A549 (cell line): ENCODE measurements around the gene BPIFB2. TPM values are rescaled to one million over a fixed set of nuclear protein-coding genes. Genes with fewer than 3 reads are reported as not detected.

Experiments
- ATAC-seq, 2 experiments: fragments of 200-7000 bp in 1 of 2; fragments of >200 bp in 1 of 2; cut with Nextera tagmentation in 1 of 2; cut with Tn5 transposase in 1 of 2; 3 replicates each; pipeline versions ENCODE4 v1.8.0 to v1.9.1; 2018 to 2020; ENCODE audit warnings: mild to moderate bottlenecking in 1 of 2, moderate library complexity in 1 of 2
- CTCF ChIA-PET: fragments of 300-600 bp; sonication (Branson Sonifier 250); formaldehyde crosslinking; extraction: SDS; loops from one replicate; lab custom pipeline; 2021; ENCODE audit warnings: antibody characterized with exemption, inconsistent platforms; lab: Yijun Ruan, JAX
- POLR2A ChIA-PET: fragments of 350-600 bp; formaldehyde crosslinking; extraction: SDS; loops from one replicate; lab custom pipeline; 2021; ENCODE audit warnings: antibody characterized with exemption, inconsistent platforms; lab: Yijun Ruan, JAX
- DNase-seq, 2 experiments: peaks; one replicate each; pipeline versions ENCODE4 v3.0.0 to v3.0.0-alpha.2; 2011 to 2016; ENCODE audit warnings: low read depth in 1 of 2, low spot score in 1 of 2
- FAIRE-seq: peaks from 2 replicates; lab custom pipeline; 2011; peaks lifted over from hg19 to GRCh38; lab: Jason Lieb, UNC
- H3K27ac ChIP-seq, 2 experiments: fragments of >200 bp; sonication (Bioruptor Twin); formaldehyde crosslinking; 3 replicates each; pipeline ENCODE4 v1.5.1; 2016 to 2017
- H3K4me1 ChIP-seq: fragments of >200 bp; sonication (Bioruptor Twin); formaldehyde crosslinking; 3 replicates; pipeline ENCODE4 v1.6.1; 2016
- H3K4me2 ChIP-seq: fragments of >200 bp; sonication (Bioruptor Twin); formaldehyde crosslinking; 3 replicates; pipeline ENCODE4 v1.6.1; 2016
- H3K4me3 ChIP-seq: fragments of >200 bp; sonication (Bioruptor Twin); formaldehyde crosslinking; 3 replicates; pipeline ENCODE4 v1.5.1; 2016
- H3K9me3 ChIP-seq: fragments of >200 bp; sonication (Bioruptor Twin); formaldehyde crosslinking; 3 replicates; pipeline ENCODE4 v1.6.1; 2016
- BHLHE40 ChIP-seq: IDR thresholded peaks from 2 replicates; pipeline ENCODE4 v1.6.1; 2012; ENCODE audit warnings: low read depth, low read length, inconsistent platforms
- CBX8 ChIP-seq: fragments of 200-600 bp; sonication (generic); IDR thresholded peaks from 2 replicates; pipeline ENCODE4 v1.6.1; 2016
- CHD4 ChIP-seq: fragments of 200-600 bp; sonication (generic); IDR thresholded peaks from 2 replicates; pipeline ENCODE4 v1.6.1; 2016; ENCODE audit warnings: antibody characterized with exemption, mild to moderate bottlenecking, borderline replicate concordance
- EHMT2 ChIP-seq: fragments of 200-600 bp; sonication (generic); IDR thresholded peaks from 2 replicates; pipeline ENCODE4 v1.6.1; 2016; ENCODE audit warnings: antibody characterized with exemption, low read depth, mild to moderate bottlenecking, moderate library complexity
- EP300 ChIP-seq, 2 experiments: fragments of >200 bp; sonication (Bioruptor Twin); formaldehyde crosslinking; IDR thresholded peaks; 2 replicates in 1 of 2; 3 replicates in 1 of 2; pipeline ENCODE4 v1.6.1; 2016 to 2017
- FOSB ChIP-seq: fragments of 250-450 bp; sonication (Bioruptor Pico); IDR thresholded peaks from 2 replicates; pipeline ENCODE4 v1.5.0; 2020; ENCODE audit warnings: mild to moderate bottlenecking, moderate library complexity
- FOXS1 ChIP-seq: fragments of 250-450 bp; sonication (Bioruptor Pico); IDR thresholded peaks from 2 replicates; pipeline ENCODE4 v1.5.0; 2020; ENCODE audit warnings: mild to moderate bottlenecking, moderate library complexity
- HDAC2 ChIP-seq: fragments of 200-600 bp; sonication (generic); IDR thresholded peaks from 2 replicates; pipeline ENCODE4 v1.6.1; 2016
- HES2 ChIP-seq: fragments of >200 bp; sonication (Bioruptor Twin); formaldehyde crosslinking; IDR thresholded peaks from 2 replicates; pipeline ENCODE4 v1.6.1; 2016
- HOXA7 ChIP-seq: fragments of 250-450 bp; sonication (Bioruptor Pico); IDR thresholded peaks from 2 replicates; pipeline ENCODE4 v1.5.0; 2020; ENCODE audit warnings: mild to moderate bottlenecking, moderate library complexity
- HOXB13 ChIP-seq: fragments of 250-450 bp; sonication (Bioruptor Pico); IDR thresholded peaks from 2 replicates; pipeline ENCODE4 v1.5.0; 2020; ENCODE audit warnings: low read depth, mild to moderate bottlenecking, moderate library complexity
- HOXB5 ChIP-seq: fragments of 250-450 bp; sonication (Bioruptor Pico); IDR thresholded peaks from 2 replicates; pipeline ENCODE4 v1.5.0; 2020; ENCODE audit warnings: mild to moderate bottlenecking, moderate library complexity
- MAZ ChIP-seq: fragments of 150-350 bp; IDR thresholded peaks from 2 replicates; pipeline ENCODE4 v1.6.1; 2014; ENCODE audit warnings: antibody characterized with exemption, low read depth, low read length, borderline replicate concordance
- NPAS2 ChIP-seq: fragments of 250-450 bp; sonication (Bioruptor Pico); IDR thresholded peaks from 2 replicates; pipeline ENCODE4 v1.8.0; 2022; ENCODE audit warnings: mild to moderate bottlenecking, moderate library complexity, borderline replicate concordance
- NR3C1 ChIP-seq: fragments of >200 bp; sonication (Bioruptor Twin); formaldehyde crosslinking; IDR thresholded peaks from 3 replicates; pipeline ENCODE4 v1.6.1; 2017
- POLR2A ChIP-seq: IDR thresholded peaks from 2 replicates; pipeline ENCODE4 v1.6.1; 2012; ENCODE audit warnings: mild to moderate bottlenecking, low read length
- POLR2AphosphoS2 ChIP-seq: conservative IDR thresholded peaks from 2 replicates; pipeline ENCODE4 v1.6.1; 2012; ENCODE audit warnings: low read length, improper control_type of control experiment, inconsistent platforms
- RFX5 ChIP-seq: fragments of 450-650 bp; IDR thresholded peaks from 2 replicates; pipeline ENCODE4 v1.7.1; 2014; ENCODE audit warnings: antibody characterized with exemption, mild to moderate bottlenecking, moderate library complexity
- SMC3 ChIP-seq: fragments of >200 bp; sonication (Bioruptor Twin); formaldehyde crosslinking; IDR thresholded peaks from 3 replicates; pipeline ENCODE4 v1.6.1; 2018; ENCODE audit warnings: inconsistent platforms
- WGBS: methylation state at CpG from one replicate; pipeline ENCODE4 v1.1.6; 2017; ENCODE audit errors: missing lambda C conversion rate; 5-methylcytosine and 5-hydroxymethylcytosine counted together
- polyA plus RNA-seq, 4 experiments: library from polyadenylated mRNA; depleted of rRNA in 3 of 4; stranded (reverse); fragments of >200 nt; fragmentation: RNase III in 1 of 4; extraction: RNeasy Plus Mini Kit Qiagen cat#74134 plus additional on column Dnase treatment in 1 of 4; gene quantifications; 2 replicates in 3 of 4; 3 replicates in 1 of 4; pipeline ENCODE4 v1.2.3, GENCODE V29; 2011 to 2017
- TF ChIP-seq, protein P1 (sequence below): fragments of >200 bp; sonication (Bioruptor Twin); formaldehyde crosslinking; IDR thresholded peaks from 3 replicates; pipeline ENCODE4 v1.6.1; 2016
- TF ChIP-seq, protein P2 (sequence below): fragments of 150-350 bp; IDR thresholded peaks from 2 replicates; pipeline ENCODE4 v1.6.1; 2014; ENCODE audit warnings: low read depth, mild to moderate bottlenecking, low read length

BPIFB2 gene
- polyA plus RNA-seq, 2 of the 4 experiments (the other 2 are of a cell fraction), result not detected

GRCh38 chr20:32997431-32997830, 10.1 kb upstream of the BPIFB2 start:
- H3K9me3 ChIP-seq, result peaks cover 14% of the 10 kb centered on the region
- POLR2A ChIA-PET, result no interaction called here
- ATAC-seq, result no peak
- H3K27ac ChIP-seq, result no peak overlapping the region
- WGBS, result 0% methylated on average over 2 of the region's 2 CpGs
- no peaks in the 10 kb centered on the region for H3K4me1 ChIP-seq
- H3K4me3 ChIP-seq, result no peak overlapping the region
- no peak for FAIRE-seq
- H3K4me2 ChIP-seq, result no peak overlapping the region
- TF ChIP-seq HOXB5 (CRISPR knock-in tag), result no peak
- TF ChIP-seq, protein P1, sequence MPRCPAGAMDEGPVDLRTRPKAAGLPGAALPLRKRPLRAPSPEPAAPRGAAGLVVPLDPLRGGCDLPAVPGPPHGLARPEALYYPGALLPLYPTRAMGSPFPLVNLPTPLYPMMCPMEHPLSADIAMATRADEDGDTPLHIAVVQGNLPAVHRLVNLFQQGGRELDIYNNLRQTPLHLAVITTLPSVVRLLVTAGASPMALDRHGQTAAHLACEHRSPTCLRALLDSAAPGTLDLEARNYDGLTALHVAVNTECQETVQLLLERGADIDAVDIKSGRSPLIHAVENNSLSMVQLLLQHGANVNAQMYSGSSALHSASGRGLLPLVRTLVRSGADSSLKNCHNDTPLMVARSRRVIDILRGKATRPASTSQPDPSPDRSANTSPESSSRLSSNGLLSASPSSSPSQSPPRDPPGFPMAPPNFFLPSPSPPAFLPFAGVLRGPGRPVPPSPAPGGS, result no peak
- no peak for TF ChIP-seq NPAS2 (CRISPR knock-in tag)
- TF ChIP-seq FOXS1 (CRISPR knock-in tag), result no peak
- TF ChIP-seq HOXA7 (CRISPR knock-in tag), result no peak
- TF ChIP-seq CHD4, result no peak
- TF ChIP-seq POLR2A, result no peak
- TF ChIP-seq RFX5, result no peak
- TF ChIP-seq BHLHE40, result no peak
- TF ChIP-seq CBX8, result no peak
- TF ChIP-seq SMC3, result no peak
- TF ChIP-seq FOSB (CRISPR knock-in tag), result no peak
- no peak for TF ChIP-seq POLR2AphosphoS2
- TF ChIP-seq, protein P2, sequence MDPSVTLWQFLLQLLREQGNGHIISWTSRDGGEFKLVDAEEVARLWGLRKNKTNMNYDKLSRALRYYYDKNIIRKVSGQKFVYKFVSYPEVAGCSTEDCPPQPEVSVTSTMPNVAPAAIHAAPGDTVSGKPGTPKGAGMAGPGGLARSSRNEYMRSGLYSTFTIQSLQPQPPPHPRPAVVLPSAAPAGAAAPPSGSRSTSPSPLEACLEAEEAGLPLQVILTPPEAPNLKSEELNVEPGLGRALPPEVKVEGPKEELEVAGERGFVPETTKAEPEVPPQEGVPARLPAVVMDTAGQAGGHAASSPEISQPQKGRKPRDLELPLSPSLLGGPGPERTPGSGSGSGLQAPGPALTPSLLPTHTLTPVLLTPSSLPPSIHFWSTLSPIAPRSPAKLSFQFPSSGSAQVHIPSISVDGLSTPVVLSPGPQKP, result no peak
- no peak for TF ChIP-seq EHMT2
- TF ChIP-seq MAZ, result no peak
- no peak for TF ChIP-seq HES2
- TF ChIP-seq, all 56 proteins: peak for 0
- DNase-seq, result no peak
- CTCF ChIA-PET, result interaction anchor here (1.8 kb wide), 1 partner anchor 11 kb away, joined by 4 read pairs; no protein-coding TSS in a partner anchor

DNA sequence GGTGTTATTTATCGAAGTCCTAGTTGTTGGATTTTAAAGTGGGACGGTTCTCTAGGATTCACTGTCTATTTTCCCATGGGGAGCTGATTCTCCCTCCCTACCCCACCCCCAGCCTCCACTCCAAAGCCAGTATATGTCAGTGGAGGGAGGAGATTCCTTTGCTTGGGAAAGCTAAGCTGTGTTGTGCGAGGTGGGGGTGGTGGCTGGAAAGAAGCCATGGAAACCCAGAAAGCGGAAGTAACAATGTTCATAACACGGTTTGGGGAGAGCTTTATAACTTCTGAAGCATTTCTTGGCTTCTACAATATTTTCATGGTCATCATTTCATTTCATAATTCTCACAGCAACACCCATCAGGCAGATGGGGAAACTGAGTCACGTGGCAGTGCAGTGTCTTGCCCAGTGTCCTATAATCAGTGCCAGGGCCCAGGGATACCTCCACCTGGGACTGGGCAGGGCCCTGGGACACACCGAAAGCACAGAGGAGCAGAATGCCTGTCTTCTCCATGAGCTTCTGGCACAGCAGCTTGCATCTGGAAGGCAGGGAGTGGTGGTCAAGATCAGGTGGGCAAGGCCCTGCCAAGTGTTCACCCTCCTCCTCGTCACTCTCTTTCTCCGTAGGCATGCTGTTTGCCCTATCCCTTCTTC, 7.8 kb upstream of the BPIFB2 start:
- 38% methylated on average over 8 of the region's 9 CpGs for WGBS
- ATAC-seq (no peak), FAIRE-seq (no peak), DNase-seq (no peak)
- Histone ChIP-seq H3K4me2 (no peak overlapping the region), H3K4me3 (no peak overlapping the region), H3K27ac (no peak overlapping the region), H3K4me1 (no peaks in the 10 kb centered on the region), H3K9me3 (peaks cover 11% of the 10 kb centered on the region)
- ChIA-PET POLR2A (interaction anchor here (0.7 kb wide), 1 partner anchor 10 kb away, joined by 5 read pairs; no protein-coding TSS in a partner anchor), CTCF (interaction anchor here (1.0 to 1.8 kb wide), 3 partner anchors 95 to 98 kb away, joined by 3 to 4 read pairs (median 3); no protein-coding TSS in a partner anchor)
- no peak for TF ChIP-seq POLR2AphosphoS2
- TF ChIP-seq HOXB5 (CRISPR knock-in tag), result no peak
- TF ChIP-seq NR3C1, result no peak
- TF ChIP-seq EP300 (IDR thresholded peaks at IDR 0.05), result no peak
- TF ChIP-seq HDAC2, result no peak
- TF ChIP-seq HOXB13 (CRISPR knock-in tag), result no peak

- H3K4me2 ChIP-seq, result no peak overlapping the region
- H3K4me3 ChIP-seq, result no peak overlapping the region
- whole genome bisulfite sequencing, result 26% methylated on average over 9 of the region's 9 CpGs
- no peak for ATAC-seq
- H3K4me1 ChIP-seq, result no peaks in the 10 kb centered on the region
- peaks cover under 1% of the 10 kb centered on the region for H3K9me3 ChIP-seq
- no peak for TF ChIP-seq POLR2A
- H3K27ac ChIP-seq, result no peak overlapping the region
- CTCF ChIA-PET, result interaction anchor here (1.8 kb wide), 1 partner anchor 95 kb away, joined by 4 read pairs; no protein-coding TSS in a partner anchor
- FAIRE-seq, result no peak
- DNase-seq, result no peak
- POLR2A ChIA-PET, result interaction anchor here (0.7 kb wide), 1 partner anchor 9 kb away, joined by 5 read pairs; no protein-coding TSS in a partner anchor
Measured at GRCh38 chr20:33000802-33001466, 6.6 kb upstream of the BPIFB2 start.
